Thyroid gland (tissue), 4 donors: Measurements from ENCODE around the gene PTCD3.

Experiments used
- POLR2A ChIP-seq, 2 donors: fragments of 450-650 bp; IDR thresholded peaks; one replicate each; pipeline ENCODE4 v1.6.1; 2017; ENCODE audit warnings: antibody characterized with exemption in 2 of 2, mild to moderate bottlenecking in 2 of 2, moderate library complexity in 1 of 2
- TF ChIP-seq, protein P1 (sequence below), 6 experiments: fragments of 200-600 bp in 3 of 6; fragments of 450-650 bp in 3 of 6; sonication (generic) in 3 of 6; IDR thresholded peaks; one replicate each; pipeline ENCODE4 v1.5.1; 2016 to 2019; ENCODE audit warnings: antibody characterized with exemption in 6 of 6, mild to moderate bottlenecking in 2 of 6, inconsistent platforms in 1 of 6, moderate library complexity in 1 of 6

DNA sequence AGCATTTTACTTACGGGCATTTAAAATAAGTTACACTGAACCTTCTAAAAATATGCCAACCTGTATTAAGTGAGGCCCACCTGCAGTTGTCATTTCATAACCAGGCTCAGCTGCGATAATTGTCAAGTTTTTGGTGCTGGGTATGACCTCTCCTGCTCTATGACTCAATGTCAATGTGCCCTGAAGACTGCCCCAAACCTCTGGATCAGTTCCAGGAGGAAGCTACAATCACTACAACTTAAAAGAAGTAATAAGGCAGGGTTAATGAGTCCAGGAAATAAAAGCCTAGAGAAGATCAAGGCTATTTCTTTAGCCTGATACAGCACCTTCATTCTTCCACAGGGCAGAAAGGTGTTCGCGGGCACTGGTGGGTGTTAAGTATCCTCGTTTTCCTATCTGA, 23.3 kb upstream of the PTCD3 start:
- TF ChIP-seq, protein P1, sequence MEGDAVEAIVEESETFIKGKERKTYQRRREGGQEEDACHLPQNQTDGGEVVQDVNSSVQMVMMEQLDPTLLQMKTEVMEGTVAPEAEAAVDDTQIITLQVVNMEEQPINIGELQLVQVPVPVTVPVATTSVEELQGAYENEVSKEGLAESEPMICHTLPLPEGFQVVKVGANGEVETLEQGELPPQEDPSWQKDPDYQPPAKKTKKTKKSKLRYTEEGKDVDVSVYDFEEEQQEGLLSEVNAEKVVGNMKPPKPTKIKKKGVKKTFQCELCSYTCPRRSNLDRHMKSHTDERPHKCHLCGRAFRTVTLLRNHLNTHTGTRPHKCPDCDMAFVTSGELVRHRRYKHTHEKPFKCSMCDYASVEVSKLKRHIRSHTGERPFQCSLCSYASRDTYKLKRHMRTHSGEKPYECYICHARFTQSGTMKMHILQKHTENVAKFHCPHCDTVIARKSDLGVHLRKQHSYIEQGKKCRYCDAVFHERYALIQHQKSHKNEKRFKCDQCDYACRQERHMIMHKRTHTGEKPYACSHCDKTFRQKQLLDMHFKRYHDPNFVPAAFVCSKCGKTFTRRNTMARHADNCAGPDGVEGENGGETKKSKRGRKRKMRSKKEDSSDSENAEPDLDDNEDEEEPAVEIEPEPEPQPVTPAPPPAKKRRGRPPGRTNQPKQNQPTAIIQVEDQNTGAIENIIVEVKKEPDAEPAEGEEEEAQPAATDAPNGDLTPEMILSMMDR (IDR thresholded peaks at IDR 0.05): no peak
- no peak for TF ChIP-seq POLR2A (IDR thresholded peaks at IDR 0.05)
